Liver (tissue), 9 donors: ENCODE results near the gene TLE1. TPM values are rescaled to one million over a fixed set of nuclear protein-coding genes. Genes with fewer than 3 reads are reported as not detected.

Source experiments
- DNase-seq: peaks from one replicate; pipeline ENCODE4 v3.0.0-alpha.2; 2017; ENCODE audit warnings: low spot score
- H3K27ac ChIP-seq, 2 donors: one replicate each; pipeline ENCODE4 v1.7.0; 2013; ENCODE audit warnings: inconsistent platforms in 2 of 2, low read length in 2 of 2, control low read depth in 1 of 2, low read depth in 1 of 2, mild to moderate bottlenecking in 1 of 2
- H3K27me3 ChIP-seq, 4 donors: one replicate each; pipeline versions ENCODE4 v1.6.1 to v1.7.0; 2013; ENCODE audit warnings: low read length in 3 of 4, inconsistent platforms in 1 of 4, mild to moderate bottlenecking in 1 of 4, moderate library complexity in 1 of 4; ENCODE audit not compliant: control insufficient read depth in 4 of 4, insufficient read depth in 4 of 4
- H3K36me3 ChIP-seq, 4 donors: one replicate each; pipeline versions ENCODE4 v1.6.1 to v1.7.0; 2013; ENCODE audit warnings: low read length in 3 of 4, mild to moderate bottlenecking in 3 of 4, low read depth in 1 of 4, moderate library complexity in 1 of 4; ENCODE audit not compliant: control insufficient read depth in 4 of 4, insufficient read depth in 3 of 4
- H3K4me1 ChIP-seq, 4 donors: one replicate each; pipeline versions ENCODE4 v1.6.1 to v1.7.0; 2013; ENCODE audit warnings: low read length in 3 of 4, mild to moderate bottlenecking in 3 of 4, moderate library complexity in 1 of 4; ENCODE audit not compliant: control insufficient read depth in 4 of 4, insufficient read depth in 4 of 4
- H3K4me3 ChIP-seq, 3 donors: one replicate each; pipeline versions ENCODE4 v1.6.1 to v1.7.0; 2013; ENCODE audit warnings: low read length in 3 of 3, control low read depth in 1 of 3, low read depth in 1 of 3, mild to moderate bottlenecking in 1 of 3
- H3K9ac ChIP-seq, 2 donors: one replicate each; pipeline ENCODE4 v1.7.0; 2013; ENCODE audit warnings: low read length in 2 of 2, mild to moderate bottlenecking in 2 of 2, moderate library complexity in 2 of 2, control low read depth in 1 of 2, low read depth in 1 of 2
- H3K9me3 ChIP-seq, 4 donors: one replicate each; pipeline versions ENCODE4 v1.6.1 to v1.7.0; 2013; ENCODE audit warnings: low read length in 3 of 4; ENCODE audit not compliant: control insufficient read depth in 4 of 4
- EGR1 ChIP-seq, 2 donors: IDR thresholded peaks; 2 replicates each; pipeline ENCODE4 v1.6.1; 2016 to 2018; ENCODE audit warnings: antibody characterized with exemption in 2 of 2, low read depth in 2 of 2
- FOXA1 ChIP-seq: IDR thresholded peaks from 2 replicates; pipeline ENCODE4 v1.6.1; 2016; ENCODE audit warnings: antibody characterized with exemption
- GABPA ChIP-seq, 2 donors: IDR thresholded peaks in 1 of 2; conservative IDR thresholded peaks in 1 of 2; 2 replicates each; pipeline ENCODE4 v1.6.1; 2016; ENCODE audit warnings: antibody characterized with exemption in 2 of 2, mild to moderate bottlenecking in 1 of 2, moderate library complexity in 1 of 2
- HNF4G ChIP-seq: IDR thresholded peaks from 2 replicates; pipeline ENCODE4 v1.6.1; 2016; ENCODE audit warnings: antibody characterized with exemption
- JUND ChIP-seq, 2 donors: IDR thresholded peaks; 2 replicates each; pipeline ENCODE4 v1.6.1; 2016; ENCODE audit warnings: antibody characterized with exemption in 2 of 2
- NR2F2 ChIP-seq: IDR thresholded peaks from 2 replicates; pipeline ENCODE4 v1.6.1; 2016; ENCODE audit warnings: antibody characterized with exemption
- RAD21 ChIP-seq, 2 donors: IDR thresholded peaks; 2 replicates each; pipeline ENCODE4 v1.6.1; 2016; ENCODE audit warnings: antibody characterized with exemption in 2 of 2, mild to moderate bottlenecking in 2 of 2
- SP1 ChIP-seq: IDR thresholded peaks from 2 replicates; pipeline ENCODE4 v1.6.1; 2018; ENCODE audit warnings: antibody characterized with exemption, mild to moderate bottlenecking
- TAF1 ChIP-seq: conservative IDR thresholded peaks from 2 replicates; pipeline ENCODE4 v1.6.1; 2016; ENCODE audit warnings: antibody characterized with exemption, mild to moderate bottlenecking
- YY1 ChIP-seq: IDR thresholded peaks from 2 replicates; pipeline ENCODE4 v1.6.1; 2016; ENCODE audit warnings: antibody characterized with exemption, mild to moderate bottlenecking
- WGBS: extraction: QIAGEN DNeasy Blood & Tissue Kit; methylation state at CpG from one replicate; pipeline ENCODE4 v1.1.7; 2013; 5-methylcytosine and 5-hydroxymethylcytosine counted together
- polyA plus RNA-seq, 2 donors: library from polyadenylated mRNA; stranded (reverse) in 1 of 2; unstranded in 1 of 2; fragments of 200-250 nt in 1 of 2; fragments of >200 nt in 1 of 2; fragmentation: Nextera tagmentation in 1 of 2; extraction: Ambion mirVana in 1 of 2; gene quantifications; one replicate each; pipeline versions ENCODE4 v1.2.1 to v1.2.3, GENCODE V29; 2013 to 2015
- total RNA-seq, 2 donors: library from RNA; depleted of rRNA; stranded (reverse); fragments of >200 nt; gene quantifications; one replicate each; pipeline ENCODE4 v1.2.3, GENCODE V29; 2014
- TF ChIP-seq, protein P1 (sequence below): IDR thresholded peaks from 2 replicates; pipeline ENCODE4 v1.6.1; 2016; ENCODE audit warnings: antibody characterized with exemption
- TF ChIP-seq, protein P2 (sequence below): IDR thresholded peaks from 2 replicates; pipeline ENCODE4 v1.6.1; 2016; ENCODE audit warnings: antibody characterized with exemption
- TF ChIP-seq, protein P3 (sequence below): IDR thresholded peaks from 2 replicates; pipeline ENCODE4 v1.6.1; 2016; ENCODE audit warnings: antibody characterized with exemption, mild to moderate bottlenecking
- TF ChIP-seq, protein P4 (sequence below): fragments of 150-350 bp; IDR thresholded peaks from 2 replicates; pipeline ENCODE4 v1.5.1; 2017; ENCODE audit warnings: improper control_type of control experiment, low read depth, low read length; ENCODE audit not compliant: missing input control
- donor health status: healthy.
- donor health status: healthy.
- donor health status: healthy.
- donor health status: healthy.
- donor health status: healthy.

The TLE1 gene
- total and polyA plus RNA-seq, 4 donors = 25.2 to 45.4 (median 25.7) TPM

DNA sequence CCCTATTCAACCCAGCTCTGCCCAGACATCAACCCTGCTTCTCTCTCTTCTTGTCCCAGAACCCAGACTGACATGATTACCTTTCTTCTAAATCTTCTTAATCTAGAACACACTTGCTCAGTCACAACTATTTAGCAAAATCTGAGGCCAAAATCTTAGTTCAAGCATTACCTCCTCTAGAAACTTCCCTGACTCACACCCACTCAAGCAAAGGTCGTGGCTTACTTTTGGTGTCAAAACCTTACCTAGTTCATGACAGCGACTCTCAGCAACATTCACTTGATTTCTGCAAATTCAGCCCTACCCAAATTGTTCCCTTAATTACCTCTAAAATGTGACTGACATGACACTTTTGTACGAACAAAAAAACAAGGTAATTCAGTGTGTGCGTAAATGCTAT, 130.2 kb downstream of the TLE1 start (continued):
- TF ChIP-seq, protein P1, sequence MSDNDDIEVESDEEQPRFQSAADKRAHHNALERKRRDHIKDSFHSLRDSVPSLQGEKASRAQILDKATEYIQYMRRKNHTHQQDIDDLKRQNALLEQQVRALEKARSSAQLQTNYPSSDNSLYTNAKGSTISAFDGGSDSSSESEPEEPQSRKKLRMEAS = no peak
- TF ChIP-seq JUND (IDR thresholded peaks at IDR 0.05) (no peak), SP1 (no peak), RAD21 (IDR thresholded peaks at IDR 0.05) (no peak)
- TF ChIP-seq, protein P2, sequence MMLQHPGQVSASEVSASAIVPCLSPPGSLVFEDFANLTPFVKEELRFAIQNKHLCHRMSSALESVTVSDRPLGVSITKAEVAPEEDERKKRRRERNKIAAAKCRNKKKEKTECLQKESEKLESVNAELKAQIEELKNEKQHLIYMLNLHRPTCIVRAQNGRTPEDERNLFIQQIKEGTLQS = no peak

DNA sequence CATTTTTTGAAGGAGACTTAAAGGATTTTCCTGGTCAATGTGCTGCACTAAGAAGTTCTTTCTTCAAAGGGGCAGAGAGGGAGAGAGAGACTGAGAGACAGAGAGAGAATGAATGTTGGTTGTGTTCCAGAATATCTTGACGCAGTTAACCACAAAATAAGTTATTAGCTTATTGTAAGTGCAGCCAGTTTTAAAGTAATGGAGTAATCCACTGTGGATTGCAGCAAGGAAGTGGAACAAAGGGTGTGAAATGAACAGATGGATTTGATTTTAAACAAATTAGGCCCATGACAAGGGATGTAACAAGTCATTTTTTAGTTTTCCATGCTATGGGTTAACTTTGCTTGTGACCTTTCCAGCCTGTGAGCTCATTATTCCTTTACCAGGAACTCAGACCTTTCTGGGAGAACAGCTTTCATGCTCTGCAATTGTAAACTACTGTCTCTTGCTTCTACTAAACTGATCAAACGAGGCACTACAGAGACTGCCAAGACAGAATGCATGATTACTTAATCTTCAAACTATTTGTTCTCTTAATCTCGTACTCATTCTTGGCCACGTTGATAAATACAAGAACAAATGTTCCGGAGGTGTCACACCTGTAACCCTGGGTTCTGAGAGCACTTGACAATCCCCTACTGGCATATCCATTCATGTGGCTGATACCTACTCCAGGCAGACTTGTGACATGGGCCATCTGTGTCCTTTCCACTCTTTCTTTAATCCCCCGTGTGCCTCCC, 131.1 kb downstream of the TLE1 start:
- H3K9me3 ChIP-seq = no peaks in the 10 kb centered on the region
- DNase-seq = no peak
- no peak overlapping the region for H3K9ac ChIP-seq
- no peak for TF ChIP-seq TAF1
- peaks cover 3 to 10% (median 6%) of the 10 kb centered on the region in 4 donors for H3K4me1 ChIP-seq
- H3K4me3 ChIP-seq = no peak overlapping the region
- WGBS = 55% methylated on average over 6 of the region's 6 CpGs
- H3K27me3 ChIP-seq = no peaks in the 10 kb centered on the region
- H3K36me3 ChIP-seq = no peaks in the 10 kb centered on the region
- H3K27ac ChIP-seq = no peak overlapping the region

DNA sequence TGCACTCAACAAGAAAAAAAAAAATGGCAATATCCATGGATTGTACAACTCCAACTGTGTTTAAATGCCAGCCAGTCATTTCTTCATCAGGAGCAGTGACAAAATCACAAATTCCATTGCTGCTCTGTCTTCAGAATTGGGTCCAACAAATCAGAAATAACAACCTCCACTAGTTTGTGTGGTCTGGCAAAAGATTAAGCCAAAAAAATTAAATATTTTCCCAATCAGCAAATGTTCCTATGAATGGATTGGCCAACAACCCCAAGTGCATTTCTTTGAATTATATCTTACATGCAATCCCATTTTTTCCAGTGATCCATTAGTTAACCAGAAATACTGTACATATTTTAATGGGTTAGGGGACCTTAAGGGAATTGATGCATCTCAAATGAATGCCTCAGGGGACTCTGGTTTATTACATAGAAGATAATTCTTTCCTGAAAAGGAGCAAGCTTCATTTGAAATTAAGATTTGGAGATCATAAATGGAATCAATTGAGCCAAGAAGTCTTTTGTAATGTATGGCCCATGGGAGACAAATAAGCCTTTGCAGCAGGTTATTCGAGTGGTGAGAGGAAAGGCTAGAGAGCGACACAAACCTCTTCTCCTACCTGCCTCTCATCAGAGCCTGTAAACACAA, 131.8 kb downstream of the TLE1 start:
- no peaks in the 10 kb centered on the region for H3K9me3 ChIP-seq
- no peaks in the 10 kb centered on the region for H3K27me3 ChIP-seq
- H3K4me1 ChIP-seq = peaks cover 4 to 10% (median 5%) of the 10 kb centered on the region in 4 donors
- no peak overlapping the region for H3K4me3 ChIP-seq
- DNase-seq = no peak
- H3K27ac ChIP-seq = no peak overlapping the region
- 93% methylated on average over 2 of the region's 2 CpGs for WGBS
- no peaks in the 10 kb centered on the region for H3K36me3 ChIP-seq
- H3K9ac ChIP-seq = no peak overlapping the region
- TF ChIP-seq, protein P3, sequence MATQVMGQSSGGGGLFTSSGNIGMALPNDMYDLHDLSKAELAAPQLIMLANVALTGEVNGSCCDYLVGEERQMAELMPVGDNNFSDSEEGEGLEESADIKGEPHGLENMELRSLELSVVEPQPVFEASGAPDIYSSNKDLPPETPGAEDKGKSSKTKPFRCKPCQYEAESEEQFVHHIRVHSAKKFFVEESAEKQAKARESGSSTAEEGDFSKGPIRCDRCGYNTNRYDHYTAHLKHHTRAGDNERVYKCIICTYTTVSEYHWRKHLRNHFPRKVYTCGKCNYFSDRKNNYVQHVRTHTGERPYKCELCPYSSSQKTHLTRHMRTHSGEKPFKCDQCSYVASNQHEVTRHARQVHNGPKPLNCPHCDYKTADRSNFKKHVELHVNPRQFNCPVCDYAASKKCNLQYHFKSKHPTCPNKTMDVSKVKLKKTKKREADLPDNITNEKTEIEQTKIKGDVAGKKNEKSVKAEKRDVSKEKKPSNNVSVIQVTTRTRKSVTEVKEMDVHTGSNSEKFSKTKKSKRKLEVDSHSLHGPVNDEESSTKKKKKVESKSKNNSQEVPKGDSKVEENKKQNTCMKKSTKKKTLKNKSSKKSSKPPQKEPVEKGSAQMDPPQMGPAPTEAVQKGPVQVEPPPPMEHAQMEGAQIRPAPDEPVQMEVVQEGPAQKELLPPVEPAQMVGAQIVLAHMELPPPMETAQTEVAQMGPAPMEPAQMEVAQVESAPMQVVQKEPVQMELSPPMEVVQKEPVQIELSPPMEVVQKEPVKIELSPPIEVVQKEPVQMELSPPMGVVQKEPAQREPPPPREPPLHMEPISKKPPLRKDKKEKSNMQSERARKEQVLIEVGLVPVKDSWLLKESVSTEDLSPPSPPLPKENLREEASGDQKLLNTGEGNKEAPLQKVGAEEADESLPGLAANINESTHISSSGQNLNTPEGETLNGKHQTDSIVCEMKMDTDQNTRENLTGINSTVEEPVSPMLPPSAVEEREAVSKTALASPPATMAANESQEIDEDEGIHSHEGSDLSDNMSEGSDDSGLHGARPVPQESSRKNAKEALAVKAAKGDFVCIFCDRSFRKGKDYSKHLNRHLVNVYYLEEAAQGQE = no peak
- no peak for TF ChIP-seq SP1
- TF ChIP-seq YY1 = no peak
- TF ChIP-seq, protein P2 = no peak
- no peak for TF ChIP-seq NR2F2
- no peak for TF ChIP-seq HNF4G
- TF ChIP-seq GABPA (IDR thresholded peaks at IDR 0.05 in 1 of 2, conservative IDR thresholded peaks at IDR 0.05 in 1 of 2) = no peak
- TF ChIP-seq, protein P1 = no peak
- TF ChIP-seq FOXA1 = no peak
- TF ChIP-seq, protein P4, sequence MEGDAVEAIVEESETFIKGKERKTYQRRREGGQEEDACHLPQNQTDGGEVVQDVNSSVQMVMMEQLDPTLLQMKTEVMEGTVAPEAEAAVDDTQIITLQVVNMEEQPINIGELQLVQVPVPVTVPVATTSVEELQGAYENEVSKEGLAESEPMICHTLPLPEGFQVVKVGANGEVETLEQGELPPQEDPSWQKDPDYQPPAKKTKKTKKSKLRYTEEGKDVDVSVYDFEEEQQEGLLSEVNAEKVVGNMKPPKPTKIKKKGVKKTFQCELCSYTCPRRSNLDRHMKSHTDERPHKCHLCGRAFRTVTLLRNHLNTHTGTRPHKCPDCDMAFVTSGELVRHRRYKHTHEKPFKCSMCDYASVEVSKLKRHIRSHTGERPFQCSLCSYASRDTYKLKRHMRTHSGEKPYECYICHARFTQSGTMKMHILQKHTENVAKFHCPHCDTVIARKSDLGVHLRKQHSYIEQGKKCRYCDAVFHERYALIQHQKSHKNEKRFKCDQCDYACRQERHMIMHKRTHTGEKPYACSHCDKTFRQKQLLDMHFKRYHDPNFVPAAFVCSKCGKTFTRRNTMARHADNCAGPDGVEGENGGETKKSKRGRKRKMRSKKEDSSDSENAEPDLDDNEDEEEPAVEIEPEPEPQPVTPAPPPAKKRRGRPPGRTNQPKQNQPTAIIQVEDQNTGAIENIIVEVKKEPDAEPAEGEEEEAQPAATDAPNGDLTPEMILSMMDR = no peak
- TF ChIP-seq EGR1 (IDR thresholded peaks at IDR 0.05; ENCODE audit: low read depth in 2 of 2) = no peak
- TF ChIP-seq TAF1 = no peak
